ENCODE measurements around the gene FN3KRP.
A peak's percentile ranks its signal among the peaks of the same experiment; 100 is the strongest.

FN3KRP gene

GRCh38 chr17:82668631-82669099 lies 47.8 kb upstream of the FN3KRP start:
- H3K27ac ChIP-seq (ENCODE audit: poor library complexity, severe bottlenecking), result no peak overlapping the region

GRCh38 chr17:82670661-82671450 lies 45.6 kb upstream of the FN3KRP start:
- Histone ChIP-seq H3K36me3 (ENCODE audit: low read depth) (no peaks in the 10 kb centered on the region), H3K27me3 (ENCODE audit: insufficient read depth, poor library complexity, severe bottlenecking) (no peaks in the 10 kb centered on the region), H3K4me3 (ENCODE audit: severe bottlenecking) (no peak overlapping the region), H3K4me1 (ENCODE audit: insufficient read depth, poor library complexity, severe bottlenecking) (no peaks in the 10 kb centered on the region), H3K27ac (ENCODE audit: poor library complexity, severe bottlenecking) (no peak overlapping the region), H3K9me3 (ENCODE audit: severe bottlenecking) (no peaks in the 10 kb centered on the region)
- DNase-seq (ENCODE audit: low spot score), result no peak
- TF ChIP-seq CTCF (IDR thresholded peaks at IDR 0.05; ENCODE audit: poor library complexity, severe bottlenecking), result no peak
- no peak for ATAC-seq (ENCODE audit: low read depth)

More at GRCh38 chr17:82668631-82669099, 47.8 kb upstream of the FN3KRP start:
- peak; percentile 59 for TF ChIP-seq CTCF (IDR thresholded peaks at IDR 0.05; ENCODE audit: poor library complexity, severe bottlenecking)
- Histone ChIP-seq H3K4me1 (ENCODE audit: insufficient read depth, poor library complexity, severe bottlenecking) (no peaks in the 10 kb centered on the region), H3K36me3 (ENCODE audit: low read depth) (no peaks in the 10 kb centered on the region), H3K4me3 (ENCODE audit: severe bottlenecking) (no peak overlapping the region), H3K27me3 (ENCODE audit: insufficient read depth, poor library complexity, severe bottlenecking) (no peaks in the 10 kb centered on the region), H3K9me3 (ENCODE audit: severe bottlenecking) (no peaks in the 10 kb centered on the region)
- ATAC-seq (ENCODE audit: low read depth), result peak; percentile 94
- no peak for DNase-seq (ENCODE audit: low spot score)

GRCh38 chr17:82674656-82675475 lies 41.6 kb upstream of the FN3KRP start:
- Histone ChIP-seq H3K36me3 (ENCODE audit: low read depth) (no peaks in the 10 kb centered on the region), H3K27me3 (ENCODE audit: insufficient read depth, poor library complexity, severe bottlenecking) (no peaks in the 10 kb centered on the region), H3K4me3 (ENCODE audit: severe bottlenecking) (no peak overlapping the region), H3K9me3 (ENCODE audit: severe bottlenecking) (no peaks in the 10 kb centered on the region), H3K27ac (ENCODE audit: poor library complexity, severe bottlenecking) (no peak overlapping the region), H3K4me1 (ENCODE audit: insufficient read depth, poor library complexity, severe bottlenecking) (no peaks in the 10 kb centered on the region)
- ATAC-seq (ENCODE audit: low read depth), result no peak
- TF ChIP-seq CTCF (IDR thresholded peaks at IDR 0.05; ENCODE audit: poor library complexity, severe bottlenecking), result no peak
- DNase-seq (ENCODE audit: low spot score), result peak; percentile 30

GRCh38 chr17:82675476-82676245 lies 40.8 kb upstream of the FN3KRP start:
- no peak for TF ChIP-seq CTCF (IDR thresholded peaks at IDR 0.05; ENCODE audit: poor library complexity, severe bottlenecking)
- H3K9me3 ChIP-seq (ENCODE audit: severe bottlenecking), result no peaks in the 10 kb centered on the region
- no peak for ATAC-seq (ENCODE audit: low read depth)

More at GRCh38 chr17:82675476-82676245, 40.8 kb upstream of the FN3KRP start:
- Histone ChIP-seq H3K4me3 (ENCODE audit: severe bottlenecking) (no peak overlapping the region), H3K27ac (ENCODE audit: poor library complexity, severe bottlenecking) (no peak overlapping the region), H3K36me3 (ENCODE audit: low read depth) (no peaks in the 10 kb centered on the region), H3K27me3 (ENCODE audit: insufficient read depth, poor library complexity, severe bottlenecking) (no peaks in the 10 kb centered on the region), H3K4me1 (ENCODE audit: insufficient read depth, poor library complexity, severe bottlenecking) (no peaks in the 10 kb centered on the region)
- DNase-seq (ENCODE audit: low spot score), result peak; percentile 45

All from RWPE2 (cell line).